ENCODE data around the gene OXER1. TPM values are rescaled to one million over a fixed set of nuclear protein-coding genes. Genes with fewer than 3 reads are reported as not detected.

Gene OXER1
- total RNA-seq, 1 donor, result 0.63 TPM

DNA sequence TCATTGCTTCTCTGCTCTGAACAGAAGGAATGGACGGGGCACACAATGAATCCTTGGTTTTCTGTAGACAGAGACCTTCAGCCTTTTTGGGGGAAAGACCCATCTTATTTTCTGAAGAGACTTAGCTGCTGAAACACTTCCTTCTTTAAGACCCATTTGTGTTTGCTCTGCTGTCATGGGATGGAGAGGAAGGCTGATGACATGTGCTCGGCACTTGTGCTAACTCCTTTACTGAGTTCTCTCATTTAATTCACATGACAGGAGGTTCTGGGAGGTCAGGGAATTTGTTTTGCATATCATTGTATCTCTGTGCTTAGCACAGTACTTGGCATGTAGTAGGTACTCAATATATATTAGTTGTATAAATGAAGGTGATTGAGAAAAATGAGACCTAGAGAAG lies 39.0 kb downstream of the OXER1 start:
- H3K4me1 ChIP-seq (ENCODE audit: insufficient read depth, low read length), result peaks cover 23% of the 10 kb centered on the region
- H3K27me3 ChIP-seq (ENCODE audit: insufficient read depth, low read length), result no peaks in the 10 kb centered on the region
- H3K9me3 ChIP-seq (ENCODE audit: low read depth, low read length), result no peaks in the 10 kb centered on the region
- no peak overlapping the region for H3K4me3 ChIP-seq (ENCODE audit: low read length)

GRCh38 chr2:42723465-42723864 lies 40.5 kb downstream of the OXER1 start:
- Histone ChIP-seq H3K4me3 (ENCODE audit: low read length) (no peak overlapping the region), H3K27me3 (ENCODE audit: insufficient read depth, low read length) (no peaks in the 10 kb centered on the region), H3K9me3 (ENCODE audit: low read depth, low read length) (no peaks in the 10 kb centered on the region), H3K4me1 (ENCODE audit: insufficient read depth, low read length) (peaks cover 23% of the 10 kb centered on the region)

DNA sequence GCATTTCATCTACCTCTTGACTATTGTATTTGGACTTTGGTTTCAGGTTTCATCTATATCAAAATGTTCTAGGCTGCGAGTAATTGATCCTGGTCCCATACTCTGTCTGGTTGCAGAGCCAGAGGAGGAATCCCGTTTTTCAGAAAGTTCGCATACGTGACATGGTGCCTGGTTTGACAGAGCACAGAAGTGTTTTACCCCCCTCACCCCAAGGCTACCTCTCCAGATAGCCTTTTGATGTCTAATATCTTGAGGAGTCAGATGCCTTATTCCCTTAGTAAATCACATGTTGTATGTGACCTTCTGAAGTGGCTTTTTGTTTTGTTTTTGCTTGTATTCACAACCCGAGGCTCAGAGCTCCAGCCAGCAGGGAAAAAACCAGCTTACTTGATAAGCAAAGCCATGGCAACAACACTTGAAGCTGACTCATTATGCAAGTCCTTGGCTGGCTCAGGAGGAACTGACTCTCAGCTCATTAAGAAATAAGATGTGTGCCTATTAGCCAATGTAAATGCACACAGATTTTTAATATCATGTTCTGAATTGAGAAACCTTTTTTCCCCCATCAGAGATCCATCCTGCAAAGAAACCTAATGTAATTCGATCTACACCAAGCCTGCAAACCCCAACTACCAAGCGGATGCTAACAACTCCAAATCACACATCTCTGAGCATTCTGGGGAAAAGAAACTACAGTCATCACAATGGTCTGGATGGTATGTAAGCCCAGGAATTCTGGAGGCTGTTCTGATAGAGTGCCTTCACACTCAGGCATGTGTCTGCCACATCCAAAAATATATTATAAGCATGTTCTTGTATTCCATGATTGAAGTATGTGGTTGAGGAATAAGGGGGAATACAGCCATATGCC lies 41.4 kb downstream of the OXER1 start:
- H3K4me1 ChIP-seq (ENCODE audit: insufficient read depth, low read length), result peaks cover 23% of the 10 kb centered on the region
- H3K4me3 ChIP-seq (ENCODE audit: low read length), result no peak overlapping the region
- H3K9me3 ChIP-seq (ENCODE audit: low read depth, low read length), result no peaks in the 10 kb centered on the region
- no peaks in the 10 kb centered on the region for H3K27me3 ChIP-seq (ENCODE audit: insufficient read depth, low read length)

DNA sequence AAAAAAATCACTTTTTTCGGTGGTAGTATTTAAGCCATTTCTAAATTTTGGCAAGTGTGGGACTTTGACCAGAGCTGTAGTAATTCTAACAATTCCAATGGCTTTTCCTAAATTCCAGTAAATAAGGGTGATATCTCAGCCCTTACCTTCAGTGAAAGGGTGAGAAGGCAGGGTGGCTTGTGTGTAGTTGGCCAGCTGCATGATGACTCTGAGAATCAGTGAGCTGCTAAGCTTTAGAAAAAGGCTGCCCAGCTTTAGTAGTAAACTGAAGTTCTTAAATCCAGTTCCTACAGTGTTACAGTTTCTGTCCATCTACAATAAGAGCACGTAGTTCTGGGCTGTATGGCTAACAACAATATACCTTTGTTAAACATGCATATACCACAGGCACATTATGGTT lies 42.0 kb downstream of the OXER1 start:
- Histone ChIP-seq H3K4me3 (ENCODE audit: low read length) (no peak overlapping the region), H3K9me3 (ENCODE audit: low read depth, low read length) (no peaks in the 10 kb centered on the region), H3K4me1 (ENCODE audit: insufficient read depth, low read length) (peaks cover 23% of the 10 kb centered on the region), H3K27me3 (ENCODE audit: insufficient read depth, low read length) (no peaks in the 10 kb centered on the region)

GRCh38 chr2:42714686-42715085 lies 49.2 kb downstream of the OXER1 start:
- no peaks in the 10 kb centered on the region for H3K9me3 ChIP-seq (ENCODE audit: low read depth, low read length)
- no peaks in the 10 kb centered on the region for H3K27me3 ChIP-seq (ENCODE audit: insufficient read depth, low read length)
- no peaks in the 10 kb centered on the region for H3K4me1 ChIP-seq (ENCODE audit: insufficient read depth, low read length)
- no peak overlapping the region for H3K4me3 ChIP-seq (ENCODE audit: low read length)

DNA sequence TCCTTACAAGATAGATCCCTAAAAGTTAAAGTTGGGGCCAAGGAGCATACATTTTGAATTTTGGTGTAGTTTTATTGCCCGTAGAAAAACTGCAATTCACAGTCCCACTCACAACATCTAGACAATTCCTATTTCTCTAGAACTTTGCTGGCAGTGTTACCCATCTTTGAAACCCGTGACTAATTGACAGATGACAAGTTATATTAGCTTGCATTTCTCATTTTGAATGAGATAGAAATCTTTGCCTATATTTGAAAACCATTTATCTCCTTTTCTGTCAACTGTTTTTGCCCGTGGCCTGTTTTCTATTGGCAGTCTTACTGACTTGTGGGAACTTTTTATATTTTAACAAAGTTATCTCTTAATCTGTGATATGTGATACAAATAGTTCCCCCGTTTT lies 50.0 kb downstream of the OXER1 start:
- H3K9me3 ChIP-seq (ENCODE audit: low read depth, low read length), result no peaks in the 10 kb centered on the region
- H3K4me3 ChIP-seq (ENCODE audit: low read length), result no peak overlapping the region
- no peaks in the 10 kb centered on the region for H3K27me3 ChIP-seq (ENCODE audit: insufficient read depth, low read length)
- H3K4me1 ChIP-seq (ENCODE audit: insufficient read depth, low read length), result no peaks in the 10 kb centered on the region

GRCh38 chr2:42712934-42713333 lies 51.0 kb downstream of the OXER1 start:
- no peaks in the 10 kb centered on the region for H3K27me3 ChIP-seq (ENCODE audit: insufficient read depth, low read length)
- H3K9me3 ChIP-seq (ENCODE audit: low read depth, low read length), result no peaks in the 10 kb centered on the region
- no peaks in the 10 kb centered on the region for H3K4me1 ChIP-seq (ENCODE audit: insufficient read depth, low read length)

More at GRCh38 chr2:42712934-42713333, 51.0 kb downstream of the OXER1 start:
- H3K4me3 ChIP-seq (ENCODE audit: low read length), result no peak overlapping the region

Other genes starting within 250 kb of the OXER1 start
- gene MTA3, start 195.5 kb downstream of the OXER1 start, total RNA-seq, result 13.4 TPM
- 3.9 TPM for gene HAAO, start 28.4 kb upstream of the OXER1 start, total RNA-seq

All from mononuclear cell (primary cell).